ENCODE measurements around the gene BRSK2. TPM values are rescaled to one million over a fixed set of nuclear protein-coding genes. Genes with fewer than 3 reads are reported as not detected.

The BRSK2 gene
- total RNA-seq, 1 donor from 2014 or later: 7.1 TPM

DNA sequence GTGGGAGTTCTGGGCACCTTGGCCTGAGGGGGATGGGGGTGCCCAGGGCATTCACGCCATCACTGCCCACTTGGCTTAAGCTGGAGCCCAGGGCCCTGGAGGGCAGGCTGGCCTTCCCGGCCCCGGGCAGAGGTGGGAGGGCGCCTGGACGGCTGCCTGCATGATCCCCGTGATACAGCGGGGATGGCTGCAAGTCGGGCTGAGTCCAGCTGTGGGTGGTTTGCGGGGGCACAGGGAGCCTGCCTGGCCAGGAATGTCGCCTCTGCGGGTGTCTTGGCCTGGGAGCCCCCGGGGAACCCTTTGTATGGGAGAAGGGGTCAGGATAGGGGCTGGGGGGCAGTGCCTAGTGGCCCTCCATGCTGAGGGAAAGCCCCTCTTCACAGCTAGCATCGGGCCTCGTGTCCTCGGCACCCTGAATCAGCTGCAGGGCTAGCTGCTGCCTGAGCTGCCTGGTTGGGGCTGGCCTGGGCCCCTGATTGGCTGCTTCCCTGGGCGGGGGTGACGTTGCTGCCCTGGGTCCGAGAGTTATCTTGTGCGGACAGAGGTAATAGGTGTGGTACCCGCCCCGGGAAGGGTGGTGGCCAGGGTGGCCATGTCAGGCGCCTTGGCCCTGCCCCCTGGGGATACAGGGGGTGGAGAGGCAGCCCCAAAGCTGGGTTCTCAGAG is 8.3 kb downstream of the BRSK2 start:
- FAIRE-seq (no peak), DNase-seq (ENCODE audit: low read depth) (no peak)
- no peaks in the 10 kb centered on the region for H3K27me3 Mint-ChIP-seq (ENCODE audit: low read depth, unreplicated experiment)
- H3K4me2 ChIP-seq (ENCODE audit: low read length): no peak overlapping the region
- no peak overlapping the region for H3K27ac Mint-ChIP-seq (ENCODE audit: unreplicated experiment)
- no peaks in the 10 kb centered on the region for H3K4me1 Mint-ChIP-seq (ENCODE audit: low read depth, unreplicated experiment)
- H3K9me3 Mint-ChIP-seq (ENCODE audit: unreplicated experiment): no peaks in the 10 kb centered on the region
- no peak overlapping the region for H3K27ac ChIP-seq (ENCODE audit: low read depth, low read length)
- no peaks in the 10 kb centered on the region for H3K9me3 ChIP-seq (ENCODE audit: insufficient read depth, low read depth, low read length)
- H4K20me1 ChIP-seq (ENCODE audit: insufficient read depth, low read length): peaks cover 4% of the 10 kb centered on the region
- H3K4me3 ChIP-seq (ENCODE audit: insufficient read depth, low read depth, low read length): no peak overlapping the region
- no peaks in the 10 kb centered on the region for H3K4me1 ChIP-seq (ENCODE audit: insufficient read depth, low read length)
- H3K79me2 ChIP-seq (ENCODE audit: insufficient read depth, low read length): no peaks in the 10 kb centered on the region
- TF ChIP-seq, protein P1, sequence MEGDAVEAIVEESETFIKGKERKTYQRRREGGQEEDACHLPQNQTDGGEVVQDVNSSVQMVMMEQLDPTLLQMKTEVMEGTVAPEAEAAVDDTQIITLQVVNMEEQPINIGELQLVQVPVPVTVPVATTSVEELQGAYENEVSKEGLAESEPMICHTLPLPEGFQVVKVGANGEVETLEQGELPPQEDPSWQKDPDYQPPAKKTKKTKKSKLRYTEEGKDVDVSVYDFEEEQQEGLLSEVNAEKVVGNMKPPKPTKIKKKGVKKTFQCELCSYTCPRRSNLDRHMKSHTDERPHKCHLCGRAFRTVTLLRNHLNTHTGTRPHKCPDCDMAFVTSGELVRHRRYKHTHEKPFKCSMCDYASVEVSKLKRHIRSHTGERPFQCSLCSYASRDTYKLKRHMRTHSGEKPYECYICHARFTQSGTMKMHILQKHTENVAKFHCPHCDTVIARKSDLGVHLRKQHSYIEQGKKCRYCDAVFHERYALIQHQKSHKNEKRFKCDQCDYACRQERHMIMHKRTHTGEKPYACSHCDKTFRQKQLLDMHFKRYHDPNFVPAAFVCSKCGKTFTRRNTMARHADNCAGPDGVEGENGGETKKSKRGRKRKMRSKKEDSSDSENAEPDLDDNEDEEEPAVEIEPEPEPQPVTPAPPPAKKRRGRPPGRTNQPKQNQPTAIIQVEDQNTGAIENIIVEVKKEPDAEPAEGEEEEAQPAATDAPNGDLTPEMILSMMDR (IDR thresholded peaks at IDR 0.05; ENCODE audit: insufficient read depth, low read depth, low read length): no peak
- no peak for TF ChIP-seq EZH2 (IDR thresholded peaks at IDR 0.05; ENCODE audit: insufficient read depth, low read length)
- no peaks in the 10 kb centered on the region for H3K36me3 ChIP-seq (ENCODE audit: insufficient read depth, low read length)
- H3K4me3 Mint-ChIP-seq (ENCODE audit: unreplicated experiment): no peak overlapping the region
- no peak overlapping the region for H3K9ac ChIP-seq (ENCODE audit: low read length)
- H3K27me3 ChIP-seq (ENCODE audit: insufficient read depth, low read length): no peaks in the 10 kb centered on the region
- H2AFZ ChIP-seq (ENCODE audit: low read depth, low read length): no peak overlapping the region
- no peaks in the 10 kb centered on the region for H3K36me3 Mint-ChIP-seq (ENCODE audit: low read depth, unreplicated experiment)

DNA sequence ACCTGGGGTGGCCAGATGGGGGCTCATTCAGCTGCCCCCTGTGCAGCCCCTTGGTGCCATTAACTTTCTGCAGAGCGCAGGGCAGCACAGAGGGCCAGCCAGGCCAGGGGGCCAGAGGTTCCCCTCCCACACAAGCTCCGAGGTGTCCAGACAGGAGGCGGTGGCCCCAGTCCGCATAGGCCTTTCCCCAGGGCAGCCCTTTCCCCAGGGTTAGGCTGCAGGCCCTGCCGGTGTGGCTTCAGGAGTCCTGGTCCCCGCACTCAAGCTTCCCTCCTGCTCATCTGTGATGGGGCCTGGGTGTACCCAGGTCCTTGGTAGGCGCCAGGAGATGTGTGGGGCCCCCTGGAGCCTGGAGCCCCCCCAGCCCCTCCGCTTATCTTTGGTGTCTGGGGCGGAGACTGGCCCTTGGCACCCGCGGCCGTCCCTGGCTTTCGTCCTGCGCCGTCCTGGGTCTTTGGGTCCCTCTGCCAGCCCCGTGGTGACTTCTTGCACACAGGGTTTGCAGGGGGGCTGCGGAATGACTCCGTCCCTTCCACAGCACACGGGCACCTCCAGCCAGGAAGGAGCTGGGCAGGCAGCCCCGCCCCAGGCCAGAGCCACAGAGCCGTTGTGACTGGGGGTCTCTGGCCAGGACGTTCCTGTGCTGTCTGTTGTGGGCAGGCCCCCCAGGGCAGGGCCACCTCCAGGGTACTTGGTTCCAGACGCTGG is 8.9 kb downstream of the BRSK2 start:
- H3K27me3 Mint-ChIP-seq (ENCODE audit: low read depth, unreplicated experiment): no peaks in the 10 kb centered on the region
- peaks cover 4% of the 10 kb centered on the region for H4K20me1 ChIP-seq (ENCODE audit: insufficient read depth, low read length)
- H3K27me3 ChIP-seq (ENCODE audit: insufficient read depth, low read length): no peaks in the 10 kb centered on the region
- H3K4me1 ChIP-seq (ENCODE audit: insufficient read depth, low read length): no peaks in the 10 kb centered on the region
- FAIRE-seq: no peak
- no peak overlapping the region for H2AFZ ChIP-seq (ENCODE audit: low read depth, low read length)
- H3K27ac ChIP-seq (ENCODE audit: low read depth, low read length): no peak overlapping the region
- H3K36me3 ChIP-seq (ENCODE audit: insufficient read depth, low read length): no peaks in the 10 kb centered on the region
- TF ChIP-seq EZH2 (IDR thresholded peaks at IDR 0.05; ENCODE audit: insufficient read depth, low read length): no peak
- TF ChIP-seq, protein P1 (IDR thresholded peaks at IDR 0.05; ENCODE audit: insufficient read depth, low read depth, low read length): no peak
- no peaks in the 10 kb centered on the region for H3K9me3 Mint-ChIP-seq (ENCODE audit: unreplicated experiment)
- H3K9ac ChIP-seq (ENCODE audit: low read length): no peak overlapping the region
- H3K4me1 Mint-ChIP-seq (ENCODE audit: low read depth, unreplicated experiment): no peaks in the 10 kb centered on the region
- no peak overlapping the region for H3K4me2 ChIP-seq (ENCODE audit: low read length)
- H3K4me3 ChIP-seq (ENCODE audit: insufficient read depth, low read depth, low read length): no peak overlapping the region
- DNase-seq (ENCODE audit: low read depth): no peak
- H3K4me3 Mint-ChIP-seq (ENCODE audit: unreplicated experiment): no peak overlapping the region
- H3K36me3 Mint-ChIP-seq (ENCODE audit: low read depth, unreplicated experiment): no peaks in the 10 kb centered on the region
- H3K79me2 ChIP-seq (ENCODE audit: insufficient read depth, low read length): no peaks in the 10 kb centered on the region
- H3K27ac Mint-ChIP-seq (ENCODE audit: unreplicated experiment): no peak overlapping the region
- H3K9me3 ChIP-seq (ENCODE audit: insufficient read depth, low read depth, low read length): no peaks in the 10 kb centered on the region
